ENCODE results near the gene CEND1.
A peak's percentile ranks its signal among the peaks of the same experiment; 100 is the strongest.

Gene CEND1

GRCh38 chr11:776263-776560 is 13.7 kb downstream of the CEND1 start:
- no peak for DNase-seq
- Mint-ChIP-seq H3K36me3 (peaks cover 6% of the 10 kb centered on the region), H3K4me1 (peaks cover 37% of the 10 kb centered on the region), H3K27me3 (no peaks in the 10 kb centered on the region), H3K27ac (peak overlapping the region; percentile 80), H3K9me3 (no peaks in the 10 kb centered on the region), H3K4me3 (peak overlapping the region; percentile 79)
- CTCF ChIA-PET, result interaction anchor here (1.7 kb wide), 1 partner anchor 10 kb away, joined by 6 read pairs; no protein-coding TSS in a partner anchor

GRCh38 chr11:774873-775592 is 14.9 kb downstream of the CEND1 start:
- Mint-ChIP-seq H3K9me3 (no peaks in the 10 kb centered on the region), H3K4me3 (peak overlapping the region; percentile 66), H3K36me3 (peaks cover 2% of the 10 kb centered on the region), H3K27ac (peak overlapping the region; percentile 62), H3K4me1 (peaks cover 31% of the 10 kb centered on the region), H3K27me3 (no peaks in the 10 kb centered on the region)
- CTCF ChIA-PET, result interaction anchor here (1.7 kb wide), 1 partner anchor 9 kb away, joined by 6 read pairs; no protein-coding TSS in a partner anchor
- DNase-seq, result no peak

- no peak overlapping the region for H3K27ac Mint-ChIP-seq
- peaks cover 21% of the 10 kb centered on the region for H3K4me1 Mint-ChIP-seq
- H3K9me3 Mint-ChIP-seq, result no peaks in the 10 kb centered on the region
- peaks cover 2% of the 10 kb centered on the region for H3K36me3 Mint-ChIP-seq
- CTCF ChIA-PET, result no interaction called here
- no peak overlapping the region for H3K4me3 Mint-ChIP-seq
- no peaks in the 10 kb centered on the region for H3K27me3 Mint-ChIP-seq
- DNase-seq, result no peak
Measured at GRCh38 chr11:773830-774229, 16.1 kb downstream of the CEND1 start.

GRCh38 chr11:773425-773824 is 16.5 kb downstream of the CEND1 start:
- no peak overlapping the region for H3K27ac Mint-ChIP-seq
- H3K36me3 Mint-ChIP-seq, result peaks cover 1% of the 10 kb centered on the region
- H3K9me3 Mint-ChIP-seq, result no peaks in the 10 kb centered on the region
- no peak for DNase-seq
- peaks cover 17% of the 10 kb centered on the region for H3K4me1 Mint-ChIP-seq
- no peak overlapping the region for H3K4me3 Mint-ChIP-seq
- no peaks in the 10 kb centered on the region for H3K27me3 Mint-ChIP-seq
- CTCF ChIA-PET, result no interaction called here

DNA sequence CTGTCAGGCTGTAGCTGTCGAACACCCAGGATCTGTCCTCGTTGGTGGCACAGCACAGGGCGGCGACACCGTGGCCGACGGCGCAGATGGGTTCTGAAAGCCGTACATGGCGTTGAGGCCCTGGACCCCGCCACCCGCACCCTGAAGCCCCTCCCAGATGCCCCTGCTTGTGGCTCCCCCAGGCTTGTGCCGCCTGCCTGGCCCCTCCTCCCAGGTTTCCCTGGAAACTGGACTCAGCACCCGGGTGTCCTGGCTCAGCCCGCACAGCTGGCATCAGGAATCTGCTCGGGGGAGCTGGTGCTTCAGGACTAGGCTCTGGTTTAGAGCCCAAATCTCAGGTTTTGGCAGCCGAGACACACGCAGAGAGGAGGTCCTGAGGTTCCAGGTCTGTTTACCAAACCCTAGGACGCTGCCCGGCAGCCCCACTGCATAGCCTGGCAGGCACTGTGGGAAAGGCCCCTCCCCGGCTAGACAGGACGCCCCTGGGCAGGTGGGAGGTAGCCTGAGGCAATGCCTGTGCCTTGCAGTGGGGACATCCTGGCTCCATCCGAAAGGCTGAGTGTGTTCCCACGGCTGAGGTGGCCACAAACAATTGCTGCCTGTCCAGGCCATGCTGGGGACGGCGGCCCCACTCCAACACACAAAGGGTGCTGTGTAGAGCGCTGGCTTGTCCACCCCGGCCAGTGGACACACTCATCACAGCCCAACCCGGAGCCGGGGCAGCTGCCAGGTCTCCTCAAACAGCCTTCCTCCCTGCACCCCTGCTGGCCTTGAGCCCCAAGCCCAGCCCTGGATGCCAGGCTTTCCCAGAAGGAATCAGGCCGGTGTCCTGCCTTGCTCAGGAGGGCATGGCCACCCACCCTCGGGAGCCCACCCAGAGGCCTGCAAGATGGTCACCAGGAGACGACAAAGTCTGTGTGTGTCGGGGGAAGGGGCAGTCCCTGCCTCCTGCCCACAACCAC is 17.2 kb downstream of the CEND1 start:
- CTCF ChIA-PET, result no interaction called here
- Mint-ChIP-seq H3K36me3 (peaks cover 1% of the 10 kb centered on the region), H3K9me3 (no peaks in the 10 kb centered on the region), H3K27ac (no peak overlapping the region), H3K27me3 (no peaks in the 10 kb centered on the region), H3K4me1 (peaks cover 16% of the 10 kb centered on the region), H3K4me3 (no peak overlapping the region)
- DNase-seq, result no peak

DNA sequence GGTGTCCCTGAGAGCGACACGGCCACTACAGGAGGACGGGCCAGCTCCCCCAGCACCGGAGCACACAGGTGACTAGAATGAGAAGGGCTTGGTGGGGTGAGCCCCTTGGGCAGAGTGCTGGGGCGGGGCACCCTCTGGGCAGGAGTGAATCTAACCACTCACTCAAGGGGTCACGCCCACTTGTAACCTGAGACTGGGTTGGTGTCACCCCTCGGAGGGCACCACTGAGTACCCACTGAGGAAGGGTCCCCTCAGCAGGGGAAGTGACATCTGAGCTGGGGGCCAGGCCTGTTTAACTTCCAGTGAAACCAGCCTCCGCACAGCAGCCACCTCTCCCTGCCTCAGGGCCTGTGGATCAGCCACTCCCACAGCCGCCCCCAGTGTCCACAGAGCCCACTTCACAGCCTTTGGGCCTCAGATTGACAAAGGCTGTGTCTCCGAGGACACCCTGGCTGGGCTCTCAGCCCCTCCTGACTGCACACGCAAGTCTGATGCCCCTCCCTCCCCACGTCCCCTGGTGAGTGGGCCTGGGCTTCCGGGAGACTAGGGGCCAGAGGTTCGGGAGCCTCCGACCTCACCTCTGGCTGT is 18.2 kb downstream of the CEND1 start:
- H3K36me3 Mint-ChIP-seq, result peaks cover 4% of the 10 kb centered on the region
- H3K4me1 Mint-ChIP-seq, result peaks cover 16% of the 10 kb centered on the region
- no peaks in the 10 kb centered on the region for H3K9me3 Mint-ChIP-seq
- H3K27ac Mint-ChIP-seq, result no peak overlapping the region
- no peak for DNase-seq
- no peaks in the 10 kb centered on the region for H3K27me3 Mint-ChIP-seq
- CTCF ChIA-PET, result no interaction called here
- H3K4me3 Mint-ChIP-seq, result no peak overlapping the region

DNA sequence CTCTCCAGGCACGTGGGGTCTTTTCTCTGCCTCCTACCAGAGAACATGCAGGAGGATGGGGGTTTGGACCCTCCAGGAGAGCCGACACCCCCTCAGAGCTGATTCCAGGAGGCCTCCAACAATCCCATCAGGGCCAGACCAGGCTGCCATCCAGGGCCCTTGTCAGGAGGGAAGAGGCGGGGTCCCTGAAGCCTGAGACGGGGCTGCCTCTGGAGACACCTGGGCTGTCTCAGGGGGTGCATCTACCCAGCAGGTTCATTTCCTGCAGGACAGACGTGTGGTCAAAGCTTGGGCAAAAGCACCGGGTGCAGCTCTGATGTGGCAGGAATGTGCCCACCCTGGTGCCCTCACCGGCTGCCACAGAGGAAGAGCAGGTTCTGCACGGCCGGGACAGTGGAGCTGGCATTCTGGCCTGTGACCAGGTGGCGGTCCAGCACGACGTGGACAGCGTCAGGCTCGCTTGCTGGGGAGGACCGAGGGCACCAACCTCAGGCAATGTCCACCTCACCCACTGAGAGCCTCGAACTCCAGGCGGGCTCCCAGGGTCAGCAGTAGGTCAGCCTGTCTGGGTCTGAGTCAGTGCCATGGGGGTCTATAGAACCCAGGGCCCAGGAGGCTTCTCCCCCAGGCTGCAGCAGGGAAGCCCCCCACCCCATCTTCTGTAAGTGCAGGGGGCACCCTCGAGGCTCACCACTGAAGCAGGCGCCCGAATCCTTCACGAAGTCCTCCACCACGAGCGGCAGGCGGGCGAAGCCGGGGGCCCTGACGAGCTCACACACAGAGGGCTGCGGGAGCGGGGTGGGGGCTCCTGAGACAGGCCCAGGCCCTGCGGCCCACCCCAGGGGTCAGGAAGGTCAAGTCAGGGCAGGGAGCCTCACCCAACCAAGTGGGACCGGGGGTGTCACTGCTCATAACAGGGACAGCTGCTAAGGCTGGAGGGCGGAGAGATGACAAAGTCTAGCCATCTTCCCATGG is 19.0 kb downstream of the CEND1 start:
- H3K27ac Mint-ChIP-seq, result no peak overlapping the region
- CTCF ChIA-PET, result no interaction called here
- H3K36me3 Mint-ChIP-seq, result peaks cover 7% of the 10 kb centered on the region
- DNase-seq, result no peak
- H3K4me1 Mint-ChIP-seq, result peaks cover 9% of the 10 kb centered on the region
- no peak overlapping the region for H3K4me3 Mint-ChIP-seq
- H3K27me3 Mint-ChIP-seq, result no peaks in the 10 kb centered on the region
- no peaks in the 10 kb centered on the region for H3K9me3 Mint-ChIP-seq

- H3K36me3 Mint-ChIP-seq, result peaks cover 11% of the 10 kb centered on the region
- H3K4me3 Mint-ChIP-seq, result no peak overlapping the region
- CTCF ChIA-PET, result no interaction called here
- peaks cover 1% of the 10 kb centered on the region for H3K4me1 Mint-ChIP-seq
- H3K27me3 Mint-ChIP-seq, result no peaks in the 10 kb centered on the region
- DNase-seq, result no peak
- peak overlapping the region; percentile 52 for H3K27ac Mint-ChIP-seq
- H3K9me3 Mint-ChIP-seq, result no peaks in the 10 kb centered on the region
Measured at GRCh38 chr11:769887-770641, 19.8 kb downstream of the CEND1 start.

GRCh38 chr11:767238-767637 is 22.7 kb downstream of the CEND1 start:
- no peaks in the 10 kb centered on the region for H3K27me3 Mint-ChIP-seq
- DNase-seq, result no peak
- peak overlapping the region; percentile 37 for H3K27ac Mint-ChIP-seq
- CTCF ChIA-PET, result no interaction called here
- H3K4me1 Mint-ChIP-seq, result no peaks in the 10 kb centered on the region
- H3K9me3 Mint-ChIP-seq, result no peaks in the 10 kb centered on the region
- no peak overlapping the region for H3K4me3 Mint-ChIP-seq
- H3K36me3 Mint-ChIP-seq, result peaks cover 23% of the 10 kb centered on the region

- Mint-ChIP-seq H3K27ac (no peak overlapping the region), H3K4me1 (no peaks in the 10 kb centered on the region), H3K4me3 (no peak overlapping the region), H3K9me3 (no peaks in the 10 kb centered on the region), H3K36me3 (peaks cover 24% of the 10 kb centered on the region), H3K27me3 (no peaks in the 10 kb centered on the region)
- CTCF ChIA-PET, result no interaction called here
- no peak for DNase-seq
Measured at GRCh38 chr11:766936-767210, 23.0 kb downstream of the CEND1 start.

GRCh38 chr11:766106-766935 is 23.6 kb downstream of the CEND1 start:
- H3K4me1 Mint-ChIP-seq, result no peaks in the 10 kb centered on the region
- CTCF ChIA-PET, result interaction anchor here (0.7 to 1.3 kb wide), 5 partner anchors 10 to 47 kb away, joined by 3 to 6 read pairs (median 3); no protein-coding TSS in a partner anchor
- no peak for DNase-seq
- no peaks in the 10 kb centered on the region for H3K27me3 Mint-ChIP-seq
- H3K4me3 Mint-ChIP-seq, result no peak overlapping the region
- H3K27ac Mint-ChIP-seq, result no peak overlapping the region
- H3K9me3 Mint-ChIP-seq, result no peaks in the 10 kb centered on the region
- H3K36me3 Mint-ChIP-seq, result peaks cover 29% of the 10 kb centered on the region

- CTCF ChIA-PET, result interaction anchor here (0.7 to 1.3 kb wide), 5 partner anchors 10 to 46 kb away, joined by 3 to 6 read pairs (median 3); no protein-coding TSS in a partner anchor
- no peaks in the 10 kb centered on the region for H3K27me3 Mint-ChIP-seq
Measured at GRCh38 chr11:765802-766091, 24.1 kb downstream of the CEND1 start.

More at GRCh38 chr11:765802-766091, 24.1 kb downstream of the CEND1 start:
- no peak overlapping the region for H3K4me3 Mint-ChIP-seq
- no peaks in the 10 kb centered on the region for H3K9me3 Mint-ChIP-seq
- no peak for DNase-seq
- H3K27ac Mint-ChIP-seq, result no peak overlapping the region
- no peaks in the 10 kb centered on the region for H3K4me1 Mint-ChIP-seq
- peaks cover 30% of the 10 kb centered on the region for H3K36me3 Mint-ChIP-seq

Measured in activated naive CD4-positive, alpha-beta T cell treated with anti-CD3 and anti-CD28 coated beads, Interleukin-2, amount 10 ng/mL, durations not matched to agents 7 days and 5 days (primary cell).